ENCODE measurements around the gene RERE.

Gene RERE

DNA sequence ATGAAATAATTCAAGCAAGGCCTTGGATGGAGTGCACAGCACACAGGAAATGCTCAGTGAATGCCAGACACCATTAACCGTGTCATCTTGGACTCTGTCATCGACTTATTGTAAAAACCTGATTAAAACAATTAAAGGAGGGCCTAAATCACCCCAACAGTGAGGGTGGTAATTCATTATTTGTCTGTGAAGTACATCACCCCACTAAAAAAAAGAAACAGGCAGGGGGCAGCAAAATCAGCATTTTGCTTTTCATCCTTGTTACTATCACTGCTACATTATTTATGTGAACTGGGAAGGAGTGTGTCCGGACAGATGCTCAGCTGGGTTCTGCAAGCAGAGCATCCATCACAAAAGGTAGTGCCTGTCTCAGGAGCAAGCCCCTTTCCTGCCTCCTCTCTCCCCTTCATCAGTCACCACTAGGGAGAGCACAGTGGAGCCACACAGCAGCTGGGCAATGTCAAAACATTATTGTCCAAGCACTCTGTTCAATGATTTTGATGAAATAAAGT lies 98.5 kb downstream of the RERE start:
- WGBS, 2 donors (ENCODE audit: extremely low coverage in 2 of 2, insufficient read length in 2 of 2, insufficient replicate concordance in 1 of 2), result no CpG with 5 or more reads among the region's 3 CpGs
- DNase-seq (ENCODE audit: low spot score), result no peak
- Histone ChIP-seq H2BK12ac (ENCODE audit: low read length) (no peak overlapping the region), H3K9me3 (replicated peaks in 1 of 2; ENCODE audit: control insufficient read depth in 2 of 2, insufficient read depth in 1 of 2, low read depth in 1 of 2, low read length in 2 of 2) (peaks cover 0 to 2% of the 10 kb centered on the region in 2 donors), H4K91ac (ENCODE audit: low read depth, low read length, poor library complexity) (no peak overlapping the region), H3K23ac (ENCODE audit: low read depth, low read length, poor library complexity) (no peak overlapping the region), H2BK5ac (ENCODE audit: low read length) (no peak overlapping the region), H3K4me2 (ENCODE audit: insufficient read depth, low read length, poor library complexity, severe bottlenecking) (no peak overlapping the region), H3K27me3 (ENCODE audit: control insufficient read depth in 3 of 3, insufficient read depth in 3 of 3, low read depth in 1 of 3, low read length in 3 of 3) (no peaks in the 10 kb centered on the region), H2AK5ac (ENCODE audit: low read depth, low read length) (no peak overlapping the region), H3K27ac (replicated peaks; ENCODE audit: low read length) (no peak overlapping the region), H3K14ac (ENCODE audit: low read length) (no peak overlapping the region), H3K4ac (ENCODE audit: low read length) (no peak overlapping the region), H3K4me3 (ENCODE audit: low read length in 2 of 2) (no peak overlapping the region), H3K9ac (ENCODE audit: low read depth, low read length, poor library complexity) (no peak overlapping the region), H2BK15ac (ENCODE audit: low read length) (no peak overlapping the region), H2AFZ (ENCODE audit: low read length) (no peak overlapping the region), H3K79me1 (ENCODE audit: low read depth, low read length) (peaks cover 4% of the 10 kb centered on the region), H3K18ac (ENCODE audit: low read length) (no peak overlapping the region), H3K4me1 (ENCODE audit: control insufficient read depth in 2 of 2, insufficient read depth in 1 of 2, low read depth in 1 of 2, low read length in 2 of 2) (peaks cover 2 to 11% of the 10 kb centered on the region in 2 donors), H2BK120ac (ENCODE audit: low read depth, low read length) (no peak overlapping the region), H4K8ac (ENCODE audit: low read depth, low read length) (no peak overlapping the region), H3K36me3 (replicated peaks in 1 of 2; ENCODE audit: control insufficient read depth in 2 of 2, insufficient read depth in 2 of 2, low read length in 2 of 2) (no peaks in the 10 kb centered on the region)

DNA sequence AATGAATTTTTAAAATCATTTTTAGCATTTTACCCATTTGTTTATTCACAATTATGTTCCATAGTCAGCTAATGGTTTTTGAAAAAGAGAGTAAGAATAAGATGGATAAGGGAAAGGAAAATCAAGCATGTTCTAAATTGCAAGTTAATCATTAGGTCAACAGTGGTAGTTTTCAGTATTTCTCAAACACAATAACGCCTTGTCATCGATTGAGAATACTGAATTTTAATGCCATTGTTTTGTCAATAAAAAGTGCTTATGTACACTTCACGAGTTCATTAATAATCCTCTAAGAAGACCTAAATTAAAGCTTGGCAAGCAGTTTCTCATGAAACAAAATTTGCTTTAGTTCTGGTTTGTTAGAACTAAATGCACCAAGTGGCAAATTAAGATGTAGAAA lies 100.3 kb downstream of the RERE start:
- H3K36me3 ChIP-seq (replicated peaks in 1 of 2; ENCODE audit: control insufficient read depth in 2 of 2, insufficient read depth in 2 of 2, low read length in 2 of 2), result no peaks in the 10 kb centered on the region
- H3K9me3 ChIP-seq (replicated peaks in 1 of 2; ENCODE audit: control insufficient read depth in 2 of 2, insufficient read depth in 1 of 2, low read depth in 1 of 2, low read length in 2 of 2), result peaks cover 0 to 2% of the 10 kb centered on the region in 2 donors
- WGBS, 2 donors (ENCODE audit: extremely low coverage in 2 of 2, insufficient read length in 2 of 2, insufficient replicate concordance in 1 of 2), result no CpG with 5 or more reads among the region's 3 CpGs
- H3K27ac ChIP-seq (replicated peaks; ENCODE audit: low read length), result no peak overlapping the region
- H3K4me2 ChIP-seq (ENCODE audit: insufficient read depth, low read length, poor library complexity, severe bottlenecking), result no peak overlapping the region
- H2BK12ac ChIP-seq (ENCODE audit: low read length), result no peak overlapping the region
- no peak overlapping the region for H2AFZ ChIP-seq (ENCODE audit: low read length)
- no peak overlapping the region for H2AK5ac ChIP-seq (ENCODE audit: low read depth, low read length)
- peaks cover 4 to 17% of the 10 kb centered on the region in 2 donors for H3K4me1 ChIP-seq (ENCODE audit: control insufficient read depth in 2 of 2, insufficient read depth in 1 of 2, low read depth in 1 of 2, low read length in 2 of 2)
- no peak overlapping the region for H3K23ac ChIP-seq (ENCODE audit: low read depth, low read length, poor library complexity)
- no peak overlapping the region for H3K14ac ChIP-seq (ENCODE audit: low read length)
- H3K27me3 ChIP-seq (ENCODE audit: control insufficient read depth in 3 of 3, insufficient read depth in 3 of 3, low read depth in 1 of 3, low read length in 3 of 3), result no peaks in the 10 kb centered on the region
- H2BK15ac ChIP-seq (ENCODE audit: low read length), result no peak overlapping the region
- H2BK5ac ChIP-seq (ENCODE audit: low read length), result no peak overlapping the region
- no peak overlapping the region for H4K91ac ChIP-seq (ENCODE audit: low read depth, low read length, poor library complexity)
- H3K18ac ChIP-seq (ENCODE audit: low read length), result no peak overlapping the region
- no peak overlapping the region for H2BK120ac ChIP-seq (ENCODE audit: low read depth, low read length)
- H3K79me1 ChIP-seq (ENCODE audit: low read depth, low read length), result peaks cover 4% of the 10 kb centered on the region
- H3K4ac ChIP-seq (ENCODE audit: low read length), result no peak overlapping the region
- H3K4me3 ChIP-seq (ENCODE audit: low read length in 2 of 2), result no peak overlapping the region
- H4K8ac ChIP-seq (ENCODE audit: low read depth, low read length), result no peak overlapping the region
- DNase-seq (ENCODE audit: low spot score), result no peak
- H3K9ac ChIP-seq (ENCODE audit: low read depth, low read length, poor library complexity), result no peak overlapping the region

DNA sequence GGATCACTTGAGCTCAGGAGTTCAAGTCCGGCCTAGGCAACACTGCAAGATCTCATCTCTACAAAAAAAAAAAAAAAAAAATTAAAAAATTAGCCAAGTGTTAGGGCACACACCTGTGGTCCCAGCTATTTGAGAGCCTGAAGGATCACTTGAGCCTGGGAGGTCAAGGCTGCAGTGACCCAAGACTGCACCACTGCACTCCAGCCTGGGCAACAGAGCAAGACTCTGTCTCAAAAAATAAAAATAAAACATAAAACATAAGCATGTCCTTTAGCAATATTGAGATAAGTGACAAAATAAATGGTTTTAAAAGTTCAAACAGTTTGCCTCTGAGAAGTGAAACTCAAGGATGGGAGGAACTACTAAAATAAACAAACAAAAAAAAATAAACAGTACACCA lies 101.2 kb downstream of the RERE start:
- H3K9ac ChIP-seq (ENCODE audit: low read depth, low read length, poor library complexity), result no peak overlapping the region
- no peak for DNase-seq (ENCODE audit: low spot score)
- H3K14ac ChIP-seq (ENCODE audit: low read length), result no peak overlapping the region
- H4K8ac ChIP-seq (ENCODE audit: low read depth, low read length), result no peak overlapping the region
- H3K79me1 ChIP-seq (ENCODE audit: low read depth, low read length), result peaks cover 4% of the 10 kb centered on the region
- no peak overlapping the region for H2BK12ac ChIP-seq (ENCODE audit: low read length)
- no CpG with 5 or more reads among the region's 1 CpG for WGBS, 2 donors (ENCODE audit: extremely low coverage in 2 of 2, insufficient read length in 2 of 2, insufficient replicate concordance in 1 of 2)
- H3K4me3 ChIP-seq (ENCODE audit: low read length in 2 of 2), result no peak overlapping the region
- peaks cover 0 to 2% of the 10 kb centered on the region in 2 donors for H3K9me3 ChIP-seq (replicated peaks in 1 of 2; ENCODE audit: control insufficient read depth in 2 of 2, insufficient read depth in 1 of 2, low read depth in 1 of 2, low read length in 2 of 2)
- no peak overlapping the region for H2AFZ ChIP-seq (ENCODE audit: low read length)
- H2AK5ac ChIP-seq (ENCODE audit: low read depth, low read length), result no peak overlapping the region
- no peaks in the 10 kb centered on the region for H3K27me3 ChIP-seq (ENCODE audit: control insufficient read depth in 3 of 3, insufficient read depth in 3 of 3, low read depth in 1 of 3, low read length in 3 of 3)
- H2BK5ac ChIP-seq (ENCODE audit: low read length), result no peak overlapping the region
- no peak overlapping the region for H3K23ac ChIP-seq (ENCODE audit: low read depth, low read length, poor library complexity)
- no peak overlapping the region for H3K4me2 ChIP-seq (ENCODE audit: insufficient read depth, low read length, poor library complexity, severe bottlenecking)
- H3K4me1 ChIP-seq (ENCODE audit: control insufficient read depth in 2 of 2, insufficient read depth in 1 of 2, low read depth in 1 of 2, low read length in 2 of 2), result peaks cover 5 to 26% of the 10 kb centered on the region in 2 donors
- H2BK15ac ChIP-seq (ENCODE audit: low read length), result no peak overlapping the region
- no peak overlapping the region for H2BK120ac ChIP-seq (ENCODE audit: low read depth, low read length)
- H3K27ac ChIP-seq (replicated peaks; ENCODE audit: low read length), result no peak overlapping the region
- no peak overlapping the region for H4K91ac ChIP-seq (ENCODE audit: low read depth, low read length, poor library complexity)
- H3K4ac ChIP-seq (ENCODE audit: low read length), result no peak overlapping the region
- H3K36me3 ChIP-seq (replicated peaks in 1 of 2; ENCODE audit: control insufficient read depth in 2 of 2, insufficient read depth in 2 of 2, low read length in 2 of 2), result no peaks in the 10 kb centered on the region
- H3K18ac ChIP-seq (ENCODE audit: low read length), result no peak overlapping the region

DNA sequence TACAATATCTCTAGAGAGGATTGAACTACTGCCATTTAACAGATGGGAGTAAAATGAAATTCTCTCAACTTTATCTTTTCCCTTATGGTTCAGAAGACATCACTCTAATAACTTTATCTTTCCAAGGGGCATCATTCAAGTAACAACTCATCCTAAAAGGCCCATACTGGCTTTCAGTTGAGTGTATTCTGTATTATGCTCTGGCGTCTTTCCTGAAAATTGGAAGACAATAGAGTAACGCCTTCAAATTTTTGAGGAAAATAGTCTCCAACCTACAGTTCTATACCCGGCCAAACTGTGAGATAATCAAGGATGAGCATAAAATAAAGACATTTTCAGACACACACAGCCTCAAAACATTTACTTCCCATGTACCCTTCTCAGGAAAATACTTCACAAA lies 103.3 kb downstream of the RERE start:
- H3K27me3 ChIP-seq (ENCODE audit: control insufficient read depth in 3 of 3, insufficient read depth in 3 of 3, low read depth in 1 of 3, low read length in 3 of 3), result no peaks in the 10 kb centered on the region
- no peak overlapping the region for H4K91ac ChIP-seq (ENCODE audit: low read depth, low read length, poor library complexity)
- no peak overlapping the region for H2AFZ ChIP-seq (ENCODE audit: low read length)
- H2BK15ac ChIP-seq (ENCODE audit: low read length), result no peak overlapping the region
- H3K4ac ChIP-seq (ENCODE audit: low read length), result no peak overlapping the region
- no peak overlapping the region for H2BK120ac ChIP-seq (ENCODE audit: low read depth, low read length)
- no peak overlapping the region for H3K4me2 ChIP-seq (ENCODE audit: insufficient read depth, low read length, poor library complexity, severe bottlenecking)
- H4K8ac ChIP-seq (ENCODE audit: low read depth, low read length), result no peak overlapping the region
- H2BK12ac ChIP-seq (ENCODE audit: low read length), result no peak overlapping the region
- no peak overlapping the region for H3K23ac ChIP-seq (ENCODE audit: low read depth, low read length, poor library complexity)
- H3K9me3 ChIP-seq (replicated peaks in 1 of 2; ENCODE audit: control insufficient read depth in 2 of 2, insufficient read depth in 1 of 2, low read depth in 1 of 2, low read length in 2 of 2), result no peaks in the 10 kb centered on the region
- no peak overlapping the region for H3K9ac ChIP-seq (ENCODE audit: low read depth, low read length, poor library complexity)
- H3K4me3 ChIP-seq (ENCODE audit: low read length in 2 of 2), result no peak overlapping the region
- no peak overlapping the region for H3K27ac ChIP-seq (replicated peaks; ENCODE audit: low read length)
- H3K14ac ChIP-seq (ENCODE audit: low read length), result no peak overlapping the region
- no peak overlapping the region for H2AK5ac ChIP-seq (ENCODE audit: low read depth, low read length)
- peaks cover 4% of the 10 kb centered on the region for H3K79me1 ChIP-seq (ENCODE audit: low read depth, low read length)
- WGBS, 2 donors (ENCODE audit: extremely low coverage in 2 of 2, insufficient read length in 2 of 2, insufficient replicate concordance in 1 of 2), result no CpG with 5 or more reads among the region's 3 CpGs
- no peak overlapping the region for H3K18ac ChIP-seq (ENCODE audit: low read length)
- peaks cover 5 to 27% of the 10 kb centered on the region in 2 donors for H3K4me1 ChIP-seq (ENCODE audit: control insufficient read depth in 2 of 2, insufficient read depth in 1 of 2, low read depth in 1 of 2, low read length in 2 of 2)
- no peaks in the 10 kb centered on the region for H3K36me3 ChIP-seq (replicated peaks in 1 of 2; ENCODE audit: control insufficient read depth in 2 of 2, insufficient read depth in 2 of 2, low read length in 2 of 2)
- DNase-seq (ENCODE audit: low spot score), result no peak
- no peak overlapping the region for H2BK5ac ChIP-seq (ENCODE audit: low read length)

All from neuronal stem cell (in vitro differentiated cells).